Pancreas (tissue), 10 donors: ENCODE measurements around the gene STPG1. TPM values are rescaled to one million over a fixed set of nuclear protein-coding genes. Genes with fewer than 3 reads are reported as not detected.

ENCODE experiments used
- ATAC-seq, 4 donors: fragments of 200-7000 bp; cut with Tn5 transposase; one replicate each; pipeline versions ENCODE4 v1.8.0 to v1.9.1; 2020; ENCODE audit warnings: mild to moderate bottlenecking in 4 of 4, moderate library complexity in 4 of 4
- DNase-seq, 6 donors: peaks; one replicate each; pipeline ENCODE4 v3.0.0-alpha.2; 2020
- FAIRE-seq: peaks from 2 replicates; lab custom pipeline; 2012; peaks lifted over from hg19 to GRCh38; lab: Jason Lieb, UNC
- H3K27ac ChIP-seq, 4 donors: fragments of 200-600 bp; sonication (generic); 1 replicate in 3 of 4; 2 replicates in 1 of 4; pipeline versions ENCODE4 v1.5.0 to v1.8.0; 2020
- H3K27me3 ChIP-seq, 4 donors: fragments of 200-600 bp; one replicate each; pipeline ENCODE4 v1.8.0; 2021
- H3K36me3 ChIP-seq, 3 donors: fragments of 200-600 bp; sonication (generic) in 1 of 3; one replicate each; pipeline versions ENCODE4 v1.5.0 to v1.8.0; 2020 to 2021
- H3K4me1 ChIP-seq, 3 donors: fragments of 200-600 bp; one replicate each; pipeline ENCODE4 v1.8.0; 2021
- H3K4me3 ChIP-seq, 4 donors: fragments of 200-600 bp; sonication (generic) in 2 of 4; one replicate each; pipeline versions ENCODE4 v1.5.0 to v1.8.0; 2020 to 2021
- H3K9me3 ChIP-seq, 4 donors: fragments of 200-600 bp; one replicate each; pipeline ENCODE4 v1.8.0; 2021
- CTCF ChIP-seq, 4 donors: fragments of 200-600 bp; sonication (generic) in 3 of 4; IDR thresholded peaks; one replicate each; pipeline versions ENCODE4 v1.5.0 to v1.8.0; 2021; ENCODE audit warnings: antibody characterized with exemption in 4 of 4
- WGBS, 2 donors: extraction: QIAGEN DNeasy Blood & Tissue Kit; methylation state at CpG; one replicate each; pipeline ENCODE4 v1.1.7; 2013; 5-methylcytosine and 5-hydroxymethylcytosine counted together
- intact Hi-C, 3 donors: fragments of 100-400 bp; cut with DNase I; formaldehyde crosslinking; loops; one replicate each; pipeline versions ENCODE4 v1.11.1 to v1.14.2; 2022
- polyA plus RNA-seq, 2 donors: library from polyadenylated mRNA; stranded (reverse); fragments of 200-250 nt; gene quantifications; one replicate each; pipeline ENCODE4 v1.2.3, GENCODE V29; 2013
- total RNA-seq, 6 donors: library from RNA; stranded (reverse); fragmentation: NEBNext Ultra II Directional in 4 of 6; extraction: Animal tissue kit (Norgen Biotek cat#: 25700) in 4 of 6; gene quantifications; one replicate each; pipeline versions ENCODE4 v1.2.1 to v1.2.4, GENCODE V29; 2021 to 2023
- donor health status: healthy with polysubstance abuse.
- donor health status: DM: no; HTN: no; CAD: no; lungs with moderate emphysema.
- donor health status: DM: no; HTN: no; CAD: no.
- donor health status: control.
- donor health status: control.
- donor health status: Bipolar disorder and iron deficiency.
- donor health status: DM: yes; HTN: yes; CAD: no.
- donor health status: DM: no; HTN: no; CAD: no.
- donor health status: DM: no; HTN: no; CAD: no.
- donor health status: DM: yes; HTN: yes; CAD: no.

Gene STPG1
- total and polyA plus RNA-seq, 8 donors = 2.7 to 6.3 (median 3.5) TPM

- Histone ChIP-seq H3K9me3 (no peaks in the 10 kb centered on the region), H3K27me3 (no peaks in the 10 kb centered on the region), H3K36me3 (no peaks in the 10 kb centered on the region), H3K4me3 (peak overlapping the region in 3 of 4 donors; percentile 19 to 52 (median 35)), H3K4me1 (peaks cover 0 to 10% (median 0%) of the 10 kb centered on the region in 3 donors), H3K27ac (peak overlapping the region in 1 of 4 donors; percentile 58)
- WGBS, 2 donors = 62% methylated on average over 33 of the region's 33 CpGs
- peak in 2 of 4 donors; percentile 16 to 23 for ATAC-seq
- DNase-seq = peak in 1 of 6 donors; percentile 61
- intact Hi-C loops = no loop called here
- TF ChIP-seq CTCF (IDR thresholded peaks at IDR 0.05) = no peak
- FAIRE-seq = no peak
Observed at GRCh38 chr1:24322470-24323177, 91.0 kb downstream of the STPG1 start.

GRCh38 chr1:24321697-24322469 is 91.7 kb downstream of the STPG1 start:
- peak; percentile 57 to 73 (median 69) for ATAC-seq
- TF ChIP-seq CTCF (IDR thresholded peaks at IDR 0.05) = no peak
- H3K27me3 ChIP-seq = no peaks in the 10 kb centered on the region
- intact Hi-C loops = no loop called here
- H3K36me3 ChIP-seq = no peaks in the 10 kb centered on the region
- WGBS, 2 donors = 17 to 20% methylated on average over 65 to 72 of the region's 72 CpGs
- no peak for FAIRE-seq
- H3K27ac ChIP-seq = peak overlapping the region in 1 of 4 donors; percentile 58
- peaks cover 0 to 10% (median 0%) of the 10 kb centered on the region in 3 donors for H3K4me1 ChIP-seq
- no peaks in the 10 kb centered on the region for H3K9me3 ChIP-seq
- DNase-seq = peak in 4 of 6 donors; percentile 11 to 71 (median 26)
- peak overlapping the region; percentile 19 to 52 (median 36) for H3K4me3 ChIP-seq

GRCh38 chr1:24321126-24321525 is 92.5 kb downstream of the STPG1 start:
- H3K27ac ChIP-seq = no peak overlapping the region
- H3K27me3 ChIP-seq = no peaks in the 10 kb centered on the region
- H3K9me3 ChIP-seq = no peaks in the 10 kb centered on the region
- intact Hi-C loops = no loop called here
- H3K36me3 ChIP-seq = no peaks in the 10 kb centered on the region
- DNase-seq (no peak), ATAC-seq (no peak), FAIRE-seq (no peak)
- 95 to 96% methylated on average over 8 of the region's 8 CpGs for WGBS, 2 donors
- peaks cover 0 to 10% (median 0%) of the 10 kb centered on the region in 3 donors for H3K4me1 ChIP-seq
- no peak overlapping the region for H3K4me3 ChIP-seq
- TF ChIP-seq CTCF (IDR thresholded peaks at IDR 0.05) = no peak

GRCh38 chr1:24319962-24320361 is 93.6 kb downstream of the STPG1 start:
- H3K27ac ChIP-seq = no peak overlapping the region
- FAIRE-seq (no peak), DNase-seq (no peak), ATAC-seq (no peak)
- no peaks in the 10 kb centered on the region for H3K27me3 ChIP-seq
- H3K4me1 ChIP-seq = peaks cover 0 to 10% (median 0%) of the 10 kb centered on the region in 3 donors
- H3K36me3 ChIP-seq = no peaks in the 10 kb centered on the region
- intact Hi-C loops = no loop called here
- H3K4me3 ChIP-seq = peak overlapping the region in 1 of 4 donors; percentile 43
- 92 to 93% methylated on average over 1 of the region's 1 CpG for WGBS, 2 donors
- H3K9me3 ChIP-seq = no peaks in the 10 kb centered on the region
- no peak for TF ChIP-seq CTCF (IDR thresholded peaks at IDR 0.05)
